MG63 (cell line): Measurements from ENCODE around the gene PLAAT5. TPM values are rescaled to one million over a fixed set of nuclear protein-coding genes. Genes with fewer than 3 reads are reported as not detected.

Source experiments
- DNase-seq: peaks from one replicate; pipeline ENCODE4 v3.0.0-alpha.2; 2020
- H3K27me3 ChIP-seq: fragments of 250-450 bp; sonication (Bioruptor Pico); 2 replicates; pipeline ENCODE4 v1.5.1; 2020; ENCODE audit warnings: mild to moderate bottlenecking, moderate library complexity
- H3K36me3 ChIP-seq: fragments of 250-450 bp; sonication (Bioruptor Pico); 2 replicates; pipeline ENCODE4 v1.5.1; 2020; ENCODE audit warnings: mild to moderate bottlenecking, moderate library complexity
- H3K4me3 ChIP-seq: fragments of 250-450 bp; sonication (Bioruptor Pico); 2 replicates; pipeline ENCODE4 v1.5.1; 2020; ENCODE audit warnings: mild to moderate bottlenecking, moderate library complexity
- H3K9me3 ChIP-seq: fragments of 250-450 bp; sonication (Bioruptor Pico); 2 replicates; pipeline ENCODE4 v1.5.1; 2020; ENCODE audit warnings: mild to moderate bottlenecking, moderate library complexity
- total RNA-seq: library from RNA; depleted of rRNA; stranded (reverse); fragments of >200 nt; shearing (Covaris generic); gene quantifications from 2 replicates; pipeline ENCODE4 v1.2.3, GENCODE V29; 2014; ENCODE audit warnings: low replicate concordance

PLAAT5 gene
- total RNA-seq, 1 experiment from 2014 or later, result not detected

- Histone ChIP-seq H3K9me3 (no peaks in the 10 kb centered on the region), H3K36me3 (no peaks in the 10 kb centered on the region), H3K27me3 (no peaks in the 10 kb centered on the region), H3K4me3 (no peak overlapping the region)
- peak; percentile 26 for DNase-seq
These were observed 29.7 kb upstream of the PLAAT5 start for GRCh38 chr11:63520606-63521170.

- Histone ChIP-seq H3K9me3 (no peaks in the 10 kb centered on the region), H3K36me3 (no peaks in the 10 kb centered on the region), H3K27me3 (no peaks in the 10 kb centered on the region), H3K4me3 (no peak overlapping the region)
- DNase-seq, result no peak
These were observed 27.6 kb upstream of the PLAAT5 start for GRCh38 chr11:63518548-63518947.

- no peak for DNase-seq
- Histone ChIP-seq H3K9me3 (no peaks in the 10 kb centered on the region), H3K27me3 (no peaks in the 10 kb centered on the region), H3K36me3 (no peaks in the 10 kb centered on the region), H3K4me3 (no peak overlapping the region)
These were observed 26.2 kb upstream of the PLAAT5 start for GRCh38 chr11:63517156-63517555.

GRCh38 chr11:63516109-63516508, 25.1 kb upstream of the PLAAT5 start:
- no peaks in the 10 kb centered on the region for H3K36me3 ChIP-seq
- H3K9me3 ChIP-seq, result no peaks in the 10 kb centered on the region
- DNase-seq, result no peak
- H3K4me3 ChIP-seq, result no peak overlapping the region
- no peaks in the 10 kb centered on the region for H3K27me3 ChIP-seq

GRCh38 chr11:63512816-63513215, 21.8 kb upstream of the PLAAT5 start:
- Histone ChIP-seq H3K36me3 (no peaks in the 10 kb centered on the region), H3K9me3 (no peaks in the 10 kb centered on the region), H3K4me3 (no peak overlapping the region), H3K27me3 (no peaks in the 10 kb centered on the region)
- no peak for DNase-seq

DNA sequence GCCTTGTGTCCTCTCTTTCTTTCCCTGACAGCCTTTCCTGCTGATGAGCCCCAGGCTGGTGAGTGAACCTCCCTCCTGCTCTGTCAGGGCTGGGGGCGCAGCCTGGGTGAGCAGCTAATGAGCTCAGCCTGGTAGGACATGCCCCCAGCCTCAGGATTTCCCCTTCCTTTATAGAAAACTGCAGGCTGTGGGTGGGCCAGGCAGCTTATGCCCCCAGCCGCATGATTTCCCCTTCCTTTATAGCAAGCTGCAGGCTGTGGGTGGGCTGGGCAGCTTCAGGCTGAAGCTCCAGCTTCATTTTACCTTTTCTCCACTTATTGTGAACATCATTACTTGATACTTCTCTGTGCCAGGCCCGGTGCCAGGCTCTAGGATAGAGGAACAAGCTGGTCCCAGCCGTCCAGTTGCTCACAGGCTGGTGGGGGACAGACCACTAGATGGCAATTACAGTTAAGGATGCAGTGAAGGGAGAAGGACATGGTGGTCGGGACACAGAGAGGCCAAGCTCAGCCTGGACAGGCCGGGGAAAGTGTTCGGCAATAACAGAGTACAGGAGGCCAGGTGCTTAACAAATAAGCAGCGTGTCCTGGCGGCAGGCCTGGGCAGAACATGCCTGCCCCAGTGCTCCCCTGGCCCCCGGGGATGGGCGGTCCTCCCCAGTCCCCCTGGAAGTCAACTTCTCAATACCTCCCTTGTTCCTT, 20.2 kb upstream of the PLAAT5 start:
- no peaks in the 10 kb centered on the region for H3K36me3 ChIP-seq
- DNase-seq, result no peak
- H3K27me3 ChIP-seq, result no peaks in the 10 kb centered on the region
- H3K9me3 ChIP-seq, result no peaks in the 10 kb centered on the region
- H3K4me3 ChIP-seq, result no peak overlapping the region

DNA sequence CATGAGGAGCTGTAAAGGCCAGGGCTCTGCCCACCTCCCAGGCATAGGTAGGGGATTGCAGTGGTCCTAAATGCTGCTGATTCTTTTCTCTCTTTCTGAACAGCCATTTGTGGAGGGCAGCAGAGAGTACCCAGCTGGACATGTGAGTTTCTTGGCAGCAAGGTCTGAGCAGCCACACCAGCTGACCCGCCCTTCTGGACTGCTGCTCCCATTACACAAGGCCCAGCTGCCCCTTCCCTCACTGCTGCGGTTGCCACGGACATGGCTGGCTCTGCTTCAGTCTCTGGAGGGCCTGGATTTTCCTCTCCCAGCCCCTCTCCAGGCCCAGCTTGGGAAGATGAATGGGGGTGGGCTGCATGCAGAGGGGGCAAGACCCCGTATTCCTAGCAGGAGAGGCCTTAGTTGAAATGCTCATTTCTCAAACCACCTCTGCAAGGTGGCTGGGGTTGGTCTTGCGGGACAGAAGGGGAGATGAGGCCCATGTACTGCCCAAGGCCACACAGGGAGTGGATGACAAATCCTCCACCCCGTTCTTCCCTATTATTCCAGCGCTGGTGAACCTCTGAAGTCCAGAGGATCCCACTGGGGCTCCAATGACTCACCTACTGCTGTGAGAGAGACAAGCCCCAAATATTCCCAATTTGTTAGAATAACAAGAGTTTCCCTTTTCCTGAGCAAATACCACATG, 19.5 kb upstream of the PLAAT5 start:
- Histone ChIP-seq H3K36me3 (no peaks in the 10 kb centered on the region), H3K27me3 (no peaks in the 10 kb centered on the region), H3K4me3 (no peak overlapping the region), H3K9me3 (no peaks in the 10 kb centered on the region)
- DNase-seq, result peak; percentile 83

DNA sequence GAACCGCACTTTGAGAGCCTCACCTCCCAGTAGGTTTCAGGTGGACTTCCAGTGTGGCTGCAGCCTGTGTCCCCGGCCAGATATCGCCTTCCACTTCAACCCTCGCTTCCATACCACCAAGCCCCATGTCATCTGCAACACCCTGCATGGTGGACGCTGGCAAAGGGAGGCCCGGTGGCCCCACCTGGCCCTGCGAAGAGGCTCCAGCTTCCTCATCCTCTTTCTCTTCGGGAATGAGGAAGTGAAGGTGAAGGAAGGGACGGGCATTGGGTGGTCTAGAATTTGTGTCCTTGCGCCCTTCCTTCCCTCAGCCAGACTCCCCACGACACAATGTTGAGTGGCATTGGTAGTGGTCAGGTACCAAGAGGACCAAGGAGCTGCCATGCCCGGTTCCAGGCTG, 17.8 kb upstream of the PLAAT5 start:
- no peaks in the 10 kb centered on the region for H3K9me3 ChIP-seq
- no peak overlapping the region for H3K4me3 ChIP-seq

DNA sequence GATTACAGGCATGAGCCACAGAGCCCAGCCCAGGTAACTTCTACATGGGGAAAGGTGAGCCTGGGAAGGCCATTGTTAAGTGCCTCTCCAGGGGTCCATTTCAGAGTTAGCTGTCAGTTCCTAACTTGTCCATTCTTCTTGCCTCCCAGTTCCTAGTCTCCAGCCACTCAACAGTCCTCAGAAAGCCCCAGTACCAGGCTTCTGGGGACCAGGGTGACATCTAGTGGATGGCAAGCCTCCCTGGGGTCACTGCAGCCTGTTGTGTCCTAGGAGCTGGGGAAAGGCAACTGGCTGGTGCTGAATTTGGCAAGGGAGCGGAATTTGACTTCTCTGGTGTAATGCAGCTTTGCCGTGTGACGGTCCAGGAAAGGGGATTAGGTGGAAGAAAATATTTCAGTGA, 17.0 kb upstream of the PLAAT5 start:
- no peak for DNase-seq
- no peaks in the 10 kb centered on the region for H3K27me3 ChIP-seq
- no peak overlapping the region for H3K4me3 ChIP-seq
- H3K36me3 ChIP-seq, result no peaks in the 10 kb centered on the region
- no peaks in the 10 kb centered on the region for H3K9me3 ChIP-seq

More for the DNA sequence above, 17.8 kb upstream of the PLAAT5 start:
- H3K27me3 ChIP-seq, result no peaks in the 10 kb centered on the region
- no peak for DNase-seq
- H3K36me3 ChIP-seq, result no peaks in the 10 kb centered on the region

DNA sequence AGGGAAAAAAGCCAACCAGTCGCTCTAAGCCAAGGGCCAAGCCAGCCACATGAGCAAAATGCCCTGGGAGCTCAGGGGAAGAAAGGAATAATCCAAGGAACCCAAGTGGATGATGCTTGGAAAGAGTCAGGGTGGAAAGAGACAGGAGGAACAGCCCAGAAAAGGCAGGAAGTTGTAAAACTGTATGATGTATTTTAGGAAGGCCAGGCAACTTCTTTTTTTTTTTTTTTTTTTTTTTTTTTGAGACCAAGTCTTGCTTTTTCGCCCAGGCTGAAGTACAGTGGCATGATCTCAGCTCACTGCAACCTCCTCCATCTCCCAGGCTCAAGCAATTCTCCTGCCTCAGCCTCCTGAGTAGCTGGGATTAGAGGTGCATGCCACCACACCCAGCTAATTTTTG, 16.5 kb upstream of the PLAAT5 start:
- Histone ChIP-seq H3K36me3 (no peaks in the 10 kb centered on the region), H3K27me3 (no peaks in the 10 kb centered on the region), H3K9me3 (no peaks in the 10 kb centered on the region), H3K4me3 (no peak overlapping the region)
- no peak for DNase-seq

DNA sequence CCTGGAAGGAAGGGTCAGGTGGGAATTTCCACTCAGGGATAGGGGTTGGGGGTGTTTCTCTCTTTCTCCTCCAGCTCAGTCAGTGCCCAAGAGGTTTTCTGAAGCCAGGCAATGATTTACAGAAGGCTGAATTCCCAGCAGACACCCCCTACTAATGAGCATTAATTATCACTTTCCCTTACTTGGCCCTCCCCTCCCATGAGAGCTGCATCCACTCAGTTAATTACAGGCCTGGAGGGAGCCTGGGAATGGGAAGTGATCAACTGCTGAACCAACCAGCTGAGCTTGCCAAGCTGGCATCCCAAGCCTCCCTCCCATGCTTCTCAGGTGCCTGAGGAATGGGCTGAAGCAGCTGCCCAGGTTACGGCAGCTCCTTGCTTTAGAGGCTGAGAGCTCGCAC, 15.9 kb upstream of the PLAAT5 start:
- H3K36me3 ChIP-seq, result no peaks in the 10 kb centered on the region
- H3K9me3 ChIP-seq, result no peaks in the 10 kb centered on the region
- no peak overlapping the region for H3K4me3 ChIP-seq
- no peaks in the 10 kb centered on the region for H3K27me3 ChIP-seq
- DNase-seq, result no peak

- no peak within 1 kb of the TSS for H3K4me3 ChIP-seq
- DNase-seq, result peak; percentile 27
These were observed 15.0 kb upstream of the PLAAT5 start, which contains the start of gene LGALS12 for GRCh38 chr11:63505857-63506528. Gene LGALS12, plus strand, starts transcription at chr11:63506084. Its CDS starts 375 bp downstream, at chr11:63506459.

DNA sequence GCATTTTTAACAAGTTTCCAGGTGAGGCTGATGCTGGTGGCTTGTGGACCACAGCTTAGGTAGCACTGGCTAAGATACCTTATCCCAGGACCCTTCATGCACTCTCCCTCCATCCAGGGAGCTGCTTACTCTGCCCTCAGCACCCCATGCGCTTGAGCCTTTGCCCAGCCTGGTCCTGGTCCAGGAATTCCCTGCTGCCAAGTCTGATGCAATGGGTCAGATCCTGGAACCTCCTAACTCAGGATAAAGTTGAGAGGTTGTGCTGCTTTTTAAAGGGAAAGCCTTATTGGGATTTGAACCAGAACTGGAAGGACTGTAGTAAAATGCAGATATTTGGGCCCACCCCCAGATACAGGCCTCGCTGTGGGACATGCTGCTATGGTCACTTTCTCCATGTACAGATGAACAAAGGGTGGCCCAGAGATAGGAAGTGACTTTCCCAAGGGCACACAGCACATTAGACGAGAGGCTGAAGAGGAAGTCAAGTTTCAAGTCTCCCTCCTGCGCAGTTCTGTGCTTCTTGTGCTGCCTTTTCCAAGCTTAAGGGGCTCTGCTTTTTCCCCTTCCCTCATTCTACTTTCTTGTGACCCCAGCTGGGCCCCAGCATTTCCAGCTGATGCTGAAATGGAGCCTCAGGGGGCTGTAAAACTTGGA, 14.1 kb upstream of the PLAAT5 start:
- Histone ChIP-seq H3K4me3 (no peak overlapping the region), H3K36me3 (no peaks in the 10 kb centered on the region), H3K9me3 (no peaks in the 10 kb centered on the region), H3K27me3 (no peaks in the 10 kb centered on the region)
- peak; percentile 82 for DNase-seq

More at GRCh38 chr11:63505857-63506528, 15.0 kb upstream of the PLAAT5 start, which contains the start of gene LGALS12:
- no peaks in the 10 kb centered on the region for H3K9me3 ChIP-seq
- H3K36me3 ChIP-seq, result no peaks in the 10 kb centered on the region
- no peaks in the 10 kb centered on the region for H3K27me3 ChIP-seq

DNA sequence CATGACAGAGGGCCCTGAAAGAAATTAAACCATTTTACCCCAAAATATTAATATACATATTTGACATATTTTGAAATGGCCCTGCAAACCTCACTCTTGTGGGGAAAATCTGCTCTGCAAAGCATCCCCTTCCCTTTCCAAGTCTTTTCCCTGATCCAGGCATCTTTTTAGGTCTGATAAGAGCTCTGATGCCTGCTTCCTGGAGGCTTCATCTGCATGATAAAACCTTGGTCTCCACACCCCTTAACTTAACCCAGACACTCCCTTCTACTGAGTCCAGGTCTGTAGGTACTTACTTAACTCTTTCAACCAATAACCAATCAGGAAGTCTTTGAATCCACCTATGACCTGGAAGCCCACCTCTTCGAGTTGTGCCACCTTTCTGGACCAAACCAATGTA, 13.1 kb upstream of the PLAAT5 start:
- H3K9me3 ChIP-seq, result peaks cover 5% of the 10 kb centered on the region
- H3K36me3 ChIP-seq, result no peaks in the 10 kb centered on the region
- no peak overlapping the region for H3K4me3 ChIP-seq
- DNase-seq, result no peak
- no peaks in the 10 kb centered on the region for H3K27me3 ChIP-seq

- no peak for DNase-seq
- Histone ChIP-seq H3K4me3 (no peak overlapping the region), H3K9me3 (peaks cover 5% of the 10 kb centered on the region), H3K36me3 (no peaks in the 10 kb centered on the region), H3K27me3 (no peaks in the 10 kb centered on the region)
These were observed 12.5 kb upstream of the PLAAT5 start for GRCh38 chr11:63503492-63503891.

GRCh38 chr11:63502252-63502820, 11.4 kb upstream of the PLAAT5 start:
- no peaks in the 10 kb centered on the region for H3K27me3 ChIP-seq
- H3K4me3 ChIP-seq, result no peak overlapping the region
- peaks cover 5% of the 10 kb centered on the region for H3K9me3 ChIP-seq
- H3K36me3 ChIP-seq, result no peaks in the 10 kb centered on the region
- no peak for DNase-seq
